Keratinocyte (primary cell): ENCODE measurements around the gene KLF11.

Experiments
- EZH2 ChIP-seq: IDR thresholded peaks from one replicate; pipeline ENCODE4 v1.6.1; 2012; ENCODE audit warnings: inconsistent platforms, mild to moderate bottlenecking, low read length, moderate library complexity
- TF ChIP-seq, protein P1 (sequence below), 3 experiments: IDR thresholded peaks in 1 of 3; conservative IDR thresholded peaks in 1 of 3; optimal IDR thresholded peaks in 1 of 3; 2 replicates in 2 of 3; 3 replicates in 1 of 3; pipeline versions ENCODE3 to v1.5.1; 2011; ENCODE audit warnings: low read length in 3 of 3, mild to moderate bottlenecking in 3 of 3, moderate library complexity in 2 of 3, control low read depth in 1 of 3, inconsistent platforms in 1 of 3; ENCODE audit not compliant: insufficient read depth in 2 of 3; ENCODE audit errors: extremely low read depth in 1 of 3

DNA sequence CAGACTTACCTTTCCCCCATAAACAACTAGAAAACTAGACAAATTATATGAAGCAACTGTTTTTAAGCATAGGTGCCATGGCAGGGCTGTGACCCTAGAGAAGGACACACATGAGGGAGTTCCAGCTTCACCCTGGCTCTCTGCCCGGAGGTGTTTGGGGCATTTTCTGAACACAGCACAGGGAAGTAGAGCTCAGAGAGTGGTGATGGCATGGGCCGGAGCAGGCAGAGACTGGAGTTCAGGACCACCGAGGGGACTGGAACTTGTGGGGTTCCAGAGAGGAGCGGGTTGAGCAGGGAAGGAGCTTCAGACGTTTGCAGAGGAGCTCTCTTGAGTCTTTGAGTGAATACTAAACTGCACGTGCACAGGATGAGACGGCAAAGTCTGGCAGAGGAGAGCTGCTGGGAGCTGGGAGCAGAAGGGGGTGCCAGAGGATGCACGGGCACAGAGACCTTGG, 26.5 kb upstream of the KLF11 start:
- no peak for TF ChIP-seq EZH2
- TF ChIP-seq, protein P1, sequence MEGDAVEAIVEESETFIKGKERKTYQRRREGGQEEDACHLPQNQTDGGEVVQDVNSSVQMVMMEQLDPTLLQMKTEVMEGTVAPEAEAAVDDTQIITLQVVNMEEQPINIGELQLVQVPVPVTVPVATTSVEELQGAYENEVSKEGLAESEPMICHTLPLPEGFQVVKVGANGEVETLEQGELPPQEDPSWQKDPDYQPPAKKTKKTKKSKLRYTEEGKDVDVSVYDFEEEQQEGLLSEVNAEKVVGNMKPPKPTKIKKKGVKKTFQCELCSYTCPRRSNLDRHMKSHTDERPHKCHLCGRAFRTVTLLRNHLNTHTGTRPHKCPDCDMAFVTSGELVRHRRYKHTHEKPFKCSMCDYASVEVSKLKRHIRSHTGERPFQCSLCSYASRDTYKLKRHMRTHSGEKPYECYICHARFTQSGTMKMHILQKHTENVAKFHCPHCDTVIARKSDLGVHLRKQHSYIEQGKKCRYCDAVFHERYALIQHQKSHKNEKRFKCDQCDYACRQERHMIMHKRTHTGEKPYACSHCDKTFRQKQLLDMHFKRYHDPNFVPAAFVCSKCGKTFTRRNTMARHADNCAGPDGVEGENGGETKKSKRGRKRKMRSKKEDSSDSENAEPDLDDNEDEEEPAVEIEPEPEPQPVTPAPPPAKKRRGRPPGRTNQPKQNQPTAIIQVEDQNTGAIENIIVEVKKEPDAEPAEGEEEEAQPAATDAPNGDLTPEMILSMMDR (optimal IDR thresholded peaks at IDR 0.05 in 1 of 3, IDR thresholded peaks at IDR 0.05 in 1 of 3, conservative IDR thresholded peaks at IDR 0.05 in 1 of 3; ENCODE audit: extremely low read depth in 1 of 3, insufficient read depth in 2 of 3, low read length in 3 of 3), result no peak
